Right lobe of liver (tissue), 4 donors: ENCODE measurements around the gene C8B.

Experiments used
- CTCF ChIP-seq, 4 donors: fragments of 200-600 bp in 3 of 4; fragments of 450-650 bp in 1 of 4; IDR thresholded peaks; one replicate each; pipeline versions ENCODE4 v1.5.1 to v1.8.0; 2016 to 2022; ENCODE audit warnings: antibody characterized with exemption in 4 of 4, mild to moderate bottlenecking in 2 of 4
- POLR2A ChIP-seq: fragments of 450-650 bp; IDR thresholded peaks from one replicate; pipeline ENCODE4 v1.6.1; 2017; ENCODE audit warnings: antibody characterized with exemption, mild to moderate bottlenecking
- donor health status: DM: no; HTN: no; CAD: no.
- donor health status: DM: no; HTN: no; CAD: no.
- donor health status: DM: no; HTN: yes; CAD: no.

GRCh38 chr1:56927171-56927570, 38.6 kb downstream of the C8B start:
- no peak for TF ChIP-seq CTCF (IDR thresholded peaks at IDR 0.05)
- TF ChIP-seq POLR2A: no peak
